K562 (cell line): Measurements from ENCODE around the gene MAP2K3. TPM values are rescaled to one million over a fixed set of nuclear protein-coding genes. Genes with fewer than 3 reads are reported as not detected.
"Not testable (repeated sequence)": the region's sequence is repeated elsewhere in the genome, so short reads cannot be mapped to it uniquely, and the experiment has no call there.

Source experiments
- ATAC-seq: fragments of 200-7000 bp; cut with Tn5 transposase; 3 replicates; pipeline ENCODE4 v1.9.1; 2020; ENCODE audit warnings: moderate library complexity
- BruUV-seq: library from RNA; stranded (reverse); fragments of 400-500 nt; replicated peaks from 2 replicates; lab custom pipeline; 2021; lab: Mats Ljungman, UMichigan
- CTCF ChIA-PET: fragments of 300-600 bp; formaldehyde crosslinking; extraction: SDS; loops from one replicate; lab custom pipeline; 2021; ENCODE audit warnings: low intra/inter-chr PET ratio; lab: Yijun Ruan, JAX
- POLR2A ChIA-PET: fragments of 300-600, 350-650 bp; sonication (Branson Sonifier 250); formaldehyde crosslinking; extraction: SDS; loops from one replicate; lab custom pipeline; 2021; ENCODE audit warnings: antibody characterized with exemption, inconsistent platforms; lab: Yijun Ruan, JAX
- DNase-seq, 4 experiments: peaks; one replicate each; pipeline versions ENCODE4 v3.0.0 to v3.0.0-alpha.2; 2011 to 2018; ENCODE audit warnings: low spot score in 3 of 4, mixed read lengths in 3 of 4; ENCODE audit errors: extremely low read depth in 1 of 4
- FAIRE-seq: peaks from 2 replicates; lab custom pipeline; 2011; peaks lifted over from hg19 to GRCh38; lab: Jason Lieb, UNC
- H2AFZ ChIP-seq: 2 replicates; pipeline ENCODE4 v1.6.0; 2011; ENCODE audit warnings: low read depth, low read length, control low read depth, inconsistent platforms
- H3K27ac ChIP-seq: fragments of 200-600 bp; 3 replicates; pipeline ENCODE4 v1.8.0; 2011; ENCODE audit warnings: low read depth, mild to moderate bottlenecking, control low read depth, inconsistent platforms, low read length, moderate library complexity, mixed read lengths; ENCODE audit errors: extremely low read depth
- H3K27me3 ChIP-seq, 2 experiments: fragments of 300-600 bp in 1 of 2; 2 replicates in 1 of 2; 3 replicates in 1 of 2; pipeline versions ENCODE4 v1.6.0 to v1.8.0; 2011; ENCODE audit warnings: inconsistent platforms in 2 of 2, low read length in 2 of 2, mild to moderate bottlenecking in 1 of 2, mixed read lengths in 1 of 2, moderate library complexity in 1 of 2; ENCODE audit not compliant: control insufficient read depth in 2 of 2, insufficient read depth in 2 of 2
- H3K36me3 ChIP-seq: fragments of 300-600 bp; 3 replicates; pipeline ENCODE4 v1.8.0; 2011; ENCODE audit warnings: mild to moderate bottlenecking, low read length, inconsistent platforms; ENCODE audit not compliant: control insufficient read depth, insufficient read depth
- H3K4me1 ChIP-seq, 2 experiments: fragments of 200-600 bp in 1 of 2; replicated peaks in 1 of 2; 2 replicates in 1 of 2; 3 replicates in 1 of 2; pipeline versions ENCODE4 v1.5.1 to v1.8.0; 2011; ENCODE audit warnings: inconsistent platforms in 2 of 2, low read length in 2 of 2, mild to moderate bottlenecking in 1 of 2, mixed read lengths in 1 of 2, moderate library complexity in 1 of 2; ENCODE audit not compliant: control insufficient read depth in 2 of 2, insufficient read depth in 2 of 2
- H3K4me2 ChIP-seq: 2 replicates; pipeline ENCODE4 v1.6.1; 2011; ENCODE audit warnings: low read length, control low read depth, inconsistent platforms, mixed read lengths; ENCODE audit not compliant: insufficient read depth
- H3K4me3 ChIP-seq: fragments of 200-600 bp; sonication (generic), shearing (Covaris generic); 2 replicates; pipeline ENCODE4 v1.5.1; 2016; ENCODE audit warnings: control low read depth, inconsistent platforms
- H3K79me2 ChIP-seq: fragments of 200-600 bp; 3 replicates; pipeline ENCODE4 v1.8.0; 2011; ENCODE audit warnings: low read length, inconsistent platforms; ENCODE audit not compliant: control insufficient read depth, insufficient read depth
- H3K9ac ChIP-seq, 2 experiments: 2 replicates each; pipeline versions ENCODE4 v1.6.0 to v1.6.1; 2011; ENCODE audit warnings: low read depth in 2 of 2, low read length in 2 of 2, control low read depth in 1 of 2, inconsistent platforms in 1 of 2, mild to moderate bottlenecking in 1 of 2, mixed read lengths in 1 of 2; ENCODE audit not compliant: insufficient read depth in 1 of 2
- H3K9me1 ChIP-seq: one replicate; pipeline ENCODE4 v1.6.0; 2011; ENCODE audit warnings: inconsistent platforms, mild to moderate bottlenecking, low read length, moderate library complexity; ENCODE audit not compliant: control insufficient read depth, insufficient read depth
- H3K9me3 ChIP-seq: replicated peaks from 2 replicates; pipeline ENCODE4 v1.5.1; 2011; ENCODE audit warnings: low read depth, low read length, inconsistent platforms; ENCODE audit not compliant: control insufficient read depth, insufficient read depth
- H4K20me1 ChIP-seq: replicated peaks from 2 replicates; pipeline ENCODE4 v1.6.1; 2011; ENCODE audit warnings: low read length, inconsistent platforms, mixed read lengths; ENCODE audit not compliant: control insufficient read depth, insufficient read depth
- ZNF324 ChIP-seq: fragments of 250-450 bp; sonication (Bioruptor Pico); IDR thresholded peaks from 2 replicates; pipeline ENCODE4 v1.4.0; 2020; ENCODE audit warnings: mild to moderate bottlenecking
- WGBS: fragments of 100-300 bp; shearing (Covaris generic); methylation state at CpG from one replicate; pipeline ENCODE4 v1.1.6; 2016; ENCODE audit warnings: low coverage, mixed read lengths; ENCODE audit not compliant: insufficient coverage; ENCODE audit errors: missing lambda C conversion rate; 5-methylcytosine and 5-hydroxymethylcytosine counted together
- in situ Hi-C: fragments of 300-500 bp; cut with MboI; formaldehyde crosslinking; loops from 4 replicates; pipeline ENCODE4 v1.15.0; 2018; ENCODE audit warnings: inconsistent platforms, mixed read lengths
- intact Hi-C: fragments of 100-400 bp; cut with micrococcal nuclease; formaldehyde crosslinking; loops from 2 replicates; pipeline ENCODE4 v1.14.2; 2022
- polyA plus RNA-seq, 8 experiments: library from polyadenylated mRNA; depleted of rRNA in 4 of 8; stranded (reverse) in 5 of 8; unstranded in 3 of 8; fragments of >200 nt; fragmentation: Nextera tagmentation in 2 of 8; fragmentation: Illumina TruSeq in 1 of 8; extraction: Ambion mirVana in 2 of 8; extraction: Trizol in 1 of 8; gene quantifications; 2 replicates each; pipeline versions ENCODE4 v1.2.1 to v1.2.3, GENCODE V29; 2011 to 2014; ENCODE audit warnings: inconsistent platforms in 1 of 8, missing spikeins in 1 of 8
- total RNA-seq, 7 experiments: library from RNA; depleted of rRNA in 6 of 7; stranded (reverse); fragments of >200 nt in 6 of 7; fragmentation: Illumina TruSeq in 2 of 7; extraction: Trizol in 2 of 7; gene quantifications; 2 replicates each; pipeline versions ENCODE4 v1.2.1 to v1.2.3, GENCODE V29; 2011 to 2021; ENCODE audit warnings: low replicate concordance in 1 of 7

The MAP2K3 gene
- total and polyA plus RNA-seq, 9 of the 15 experiments (the other 6 are each of a cell fraction or from before 2014, with no cell fraction given): 0.18 to 14.8 (median 3.5) TPM

GRCh38 chr17:21345236-21345635 lies 60.7 kb downstream of the MAP2K3 start:
- no peak for FAIRE-seq
- ChIA-PET CTCF (no interaction called here), POLR2A (no interaction called here)
- H3K4me2 ChIP-seq: no peak overlapping the region
- H3K27ac ChIP-seq: no peak overlapping the region
- H3K27me3 ChIP-seq: peaks cover 0 to 4% of the 10 kb centered on the region in 2 experiments; a peak in 1 of 5 replicates
- H3K4me3 ChIP-seq: no peak overlapping the region
- in situ Hi-C loops: no loop called here
- no TSS peak for BruUV-seq
- no peaks in the 10 kb centered on the region for H3K9me3 ChIP-seq
- no peak for TF ChIP-seq ZNF324
- TF ChIP-seq, all 486 proteins: peak for 0
- no peaks in the 10 kb centered on the region for H3K36me3 ChIP-seq
- no peak overlapping the region for H2AFZ ChIP-seq
- H3K4me1 ChIP-seq: no peaks in the 10 kb centered on the region
- no peak; the same call in 2 of the 3 replicates for ATAC-seq
- H3K9me1 ChIP-seq: no peaks in the 10 kb centered on the region
- no peaks in the 10 kb centered on the region for H3K79me2 ChIP-seq
- DNase-seq: no peak
- 3% methylated on average over 5 of the region's 10 CpGs for WGBS
- H3K9ac ChIP-seq: no peak overlapping the region
- intact Hi-C loops: no loop called here
- H4K20me1 ChIP-seq: no peaks in the 10 kb centered on the region

- H3K9me3 ChIP-seq, H3K4me3 ChIP-seq, H3K79me2 ChIP-seq, intact Hi-C loops, FAIRE-seq, H3K9me1 ChIP-seq, DNase-seq, H3K4me2 ChIP-seq, POLR2A ChIA-PET, ATAC-seq, H4K20me1 ChIP-seq, H3K4me1 ChIP-seq, H3K27me3 ChIP-seq, H2AFZ ChIP-seq, H3K36me3 ChIP-seq, H3K27ac ChIP-seq, BruUV-seq, H3K9ac ChIP-seq, CTCF ChIA-PET, in situ Hi-C loops: not testable (repeated sequence)
- no CpG with 5 or more reads among the region's 2 CpGs for WGBS
Measured at GRCh38 chr17:21346107-21346506, 61.6 kb downstream of the MAP2K3 start.

- H3K27me3 ChIP-seq, ATAC-seq, POLR2A ChIA-PET, CTCF ChIA-PET, in situ Hi-C loops, H4K20me1 ChIP-seq, H3K4me1 ChIP-seq, BruUV-seq, DNase-seq, H3K27ac ChIP-seq, H3K9me3 ChIP-seq, H3K79me2 ChIP-seq, H3K4me3 ChIP-seq, H2AFZ ChIP-seq, H3K4me2 ChIP-seq, H3K9ac ChIP-seq, intact Hi-C loops, H3K9me1 ChIP-seq, H3K36me3 ChIP-seq, FAIRE-seq: not testable (repeated sequence)
- WGBS: 0% methylated on average over 1 of the region's 10 CpGs
Measured at GRCh38 chr17:21346651-21347250, 62.2 kb downstream of the MAP2K3 start.

GRCh38 chr17:21347660-21348059 lies 63.1 kb downstream of the MAP2K3 start:
- no CpG with 5 or more reads among the region's 6 CpGs for WGBS
- not testable (repeated sequence) for FAIRE-seq, BruUV-seq

More at GRCh38 chr17:21347660-21348059, 63.1 kb downstream of the MAP2K3 start:
- H3K27me3 ChIP-seq: peaks cover 0 to 15% of the 10 kb centered on the region in 2 experiments; a peak in 2 of 5 replicates
- H4K20me1 ChIP-seq, intact Hi-C loops, CTCF ChIA-PET, H3K9me1 ChIP-seq, H3K27ac ChIP-seq, ATAC-seq, H3K79me2 ChIP-seq, H3K4me1 ChIP-seq, H3K4me3 ChIP-seq, H2AFZ ChIP-seq, POLR2A ChIA-PET, H3K9ac ChIP-seq, H3K36me3 ChIP-seq, H3K4me2 ChIP-seq, in situ Hi-C loops, H3K9me3 ChIP-seq, DNase-seq: not testable (repeated sequence)
